Suprapubic skin (tissue), 4 donors: ENCODE results near the gene LRSAM1.

Source experiments
- CTCF ChIP-seq, 2 donors: fragments of 200-600 bp in 1 of 2; fragments of 450-650 bp in 1 of 2; sonication (generic) in 1 of 2; IDR thresholded peaks; one replicate each; pipeline ENCODE4 v1.5.1; 2016 to 2019; ENCODE audit warnings: antibody characterized with exemption in 2 of 2, mild to moderate bottlenecking in 1 of 2, moderate library complexity in 1 of 2
- POLR2A ChIP-seq, 2 donors: fragments of 450-650 bp; IDR thresholded peaks; one replicate each; pipeline ENCODE4 v1.6.1; 2017; ENCODE audit warnings: antibody characterized with exemption in 2 of 2, mild to moderate bottlenecking in 2 of 2, moderate library complexity in 2 of 2
- POLR2AphosphoS5 ChIP-seq, 3 donors: sonication (generic); formaldehyde crosslinking; IDR thresholded peaks; one replicate each; pipeline ENCODE4 v1.6.1; 2017; ENCODE audit warnings: antibody characterized with exemption in 3 of 3

DNA sequence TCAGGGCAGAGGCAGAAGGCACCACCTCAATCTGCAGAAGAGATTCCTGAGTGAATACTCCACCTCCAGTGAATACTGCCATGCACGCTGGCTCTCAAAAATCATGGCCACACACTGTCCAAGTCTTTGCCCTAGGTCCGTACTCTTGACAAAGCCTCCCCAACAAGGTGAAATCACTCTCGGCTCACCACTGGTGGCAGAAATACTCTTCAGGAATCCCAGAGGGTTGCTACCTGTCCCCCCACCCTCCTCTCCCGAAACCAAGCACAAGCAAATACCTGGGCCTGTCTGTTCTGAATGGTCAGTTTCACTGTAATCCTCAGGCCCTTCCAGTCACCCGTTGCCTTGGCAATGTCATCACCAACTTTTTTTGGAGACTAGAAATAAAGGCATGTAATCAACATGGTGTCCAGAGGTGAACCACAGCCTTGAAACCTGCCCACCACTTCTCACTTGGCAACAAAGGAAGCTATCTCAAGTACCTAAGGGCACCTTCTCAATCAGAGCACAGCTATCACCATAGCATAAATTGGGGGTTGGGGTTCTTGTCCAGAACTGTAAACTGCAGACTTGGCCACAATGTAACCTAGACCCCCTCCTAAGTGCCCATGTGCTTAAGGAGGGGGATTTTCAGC, 1.9 kb upstream of the LRSAM1 start:
- TF ChIP-seq CTCF (IDR thresholded peaks at IDR 0.05) (no peak), POLR2A (IDR thresholded peaks at IDR 0.05) (no peak), POLR2AphosphoS5 (IDR thresholded peaks at IDR 0.05) (no peak)
